Stimulated activated CD4-positive, alpha-beta T cell treated with anti-CD3 and anti-CD28 coated beads, Interleukin-2, amount 100 ng/mL, for 4 hours (primary cell): Measurements from ENCODE around the gene NDUFC2.
"Not testable (repeated sequence)": the region's sequence is repeated elsewhere in the genome, so short reads cannot be mapped to it uniquely, and the experiment has no call there.

Experiments
- DNase-seq: peaks from one replicate; pipeline ENCODE4 v3.0.0-alpha.2; 2020; ENCODE audit warnings: low read depth

Gene NDUFC2

DNA sequence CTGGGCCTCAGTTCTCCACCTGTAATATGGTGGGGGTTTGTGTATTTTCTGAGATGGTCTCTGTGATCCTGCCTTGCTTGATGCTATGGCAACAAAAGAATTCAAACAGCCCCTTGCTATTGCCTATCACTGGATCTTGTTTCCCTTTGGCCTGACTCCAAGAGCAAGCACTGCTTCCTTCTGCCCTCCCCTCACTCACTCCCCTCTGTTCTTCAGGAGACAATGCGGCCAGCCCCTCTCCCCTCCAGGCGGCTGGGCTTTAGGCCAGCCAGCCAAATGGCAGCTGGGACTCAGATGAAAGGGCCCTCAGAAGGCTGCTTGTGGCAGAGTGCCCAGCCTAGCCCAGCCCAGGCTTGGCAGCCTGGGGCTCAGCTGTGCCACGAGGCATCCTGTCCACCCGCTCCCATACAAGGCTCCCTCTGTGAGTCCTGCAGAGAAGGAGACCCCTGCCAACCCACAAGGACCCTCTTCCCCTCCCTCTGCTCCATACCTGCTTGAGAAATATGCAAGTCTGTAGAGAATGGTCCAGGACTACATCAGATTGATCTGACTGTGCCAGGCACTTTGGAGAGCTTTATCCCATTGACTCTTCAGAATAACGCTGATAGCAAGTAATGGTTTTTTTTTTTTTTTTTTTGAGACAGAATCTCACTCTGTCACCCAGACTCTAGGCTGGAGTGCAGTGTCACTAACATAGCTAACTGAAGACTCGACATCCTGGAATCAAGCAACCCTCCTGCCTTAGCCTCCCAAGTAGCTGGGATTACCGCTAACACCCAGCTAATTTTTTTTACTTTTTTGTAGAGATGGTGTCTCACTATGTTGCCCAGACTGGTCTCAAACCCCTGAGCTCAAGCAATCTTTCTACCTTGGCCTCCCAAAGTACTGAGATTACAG is 49.0 kb downstream of the NDUFC2 start:
- DNase-seq = no peak

DNA sequence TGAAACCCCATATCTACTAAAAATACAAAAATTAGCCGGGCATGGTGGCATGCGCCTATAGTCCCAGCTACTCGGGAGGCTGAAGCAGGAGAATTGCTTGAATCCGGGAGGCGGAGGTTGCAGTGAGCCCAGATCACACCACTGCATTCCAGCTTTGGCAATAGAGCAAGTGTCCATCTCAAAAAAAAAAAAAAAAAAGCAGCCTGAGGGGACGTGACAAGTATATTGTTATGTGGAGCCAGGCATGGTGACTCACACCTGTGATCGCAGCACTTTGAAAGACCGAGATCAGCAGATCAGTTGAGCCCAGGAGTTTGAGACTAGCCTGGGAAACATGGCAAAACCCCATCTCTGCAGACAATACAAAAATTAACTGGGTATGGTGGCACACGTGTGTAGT is 51.2 kb downstream of the NDUFC2 start:
- DNase-seq = not testable (repeated sequence)

DNA sequence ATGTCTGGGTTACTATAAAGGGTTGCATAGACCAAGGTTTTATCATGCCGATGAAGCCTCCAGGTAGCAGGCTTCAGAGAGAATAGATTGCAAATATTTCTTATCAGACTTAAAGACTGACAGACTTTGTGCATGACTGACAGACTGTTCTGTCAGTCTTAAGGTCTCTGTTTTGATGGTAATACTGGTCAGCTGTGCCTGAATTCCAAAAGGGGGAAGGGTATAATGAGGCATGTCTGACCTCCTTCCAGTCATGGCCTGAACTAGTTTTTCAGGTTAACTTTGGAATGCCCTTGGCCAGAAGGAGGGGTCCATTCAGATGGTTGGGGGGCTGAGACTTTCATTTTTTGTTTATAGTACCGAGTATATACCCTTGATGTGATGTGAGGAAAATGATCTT is 51.9 kb downstream of the NDUFC2 start:
- DNase-seq = no peak

DNA sequence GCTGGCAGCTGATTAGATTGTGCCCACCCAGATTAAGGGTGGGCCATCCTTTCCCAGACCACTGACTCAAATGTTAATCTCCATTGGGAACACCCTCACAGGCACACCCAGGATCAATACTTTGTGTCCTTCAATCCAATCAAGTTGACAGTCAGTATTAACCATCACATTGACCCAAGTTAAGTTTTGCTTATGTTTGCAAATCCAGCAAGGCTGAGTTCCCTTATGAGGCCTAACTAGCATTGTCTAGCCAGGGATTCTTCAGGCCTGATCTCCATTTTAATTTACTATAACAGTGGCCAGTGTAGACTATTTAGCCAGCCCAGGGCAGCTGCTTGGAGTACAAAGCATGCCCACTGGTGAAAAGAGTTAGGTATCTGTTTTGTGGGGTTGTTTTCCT is 54.3 kb downstream of the NDUFC2 start:
- DNase-seq = no peak

DNA sequence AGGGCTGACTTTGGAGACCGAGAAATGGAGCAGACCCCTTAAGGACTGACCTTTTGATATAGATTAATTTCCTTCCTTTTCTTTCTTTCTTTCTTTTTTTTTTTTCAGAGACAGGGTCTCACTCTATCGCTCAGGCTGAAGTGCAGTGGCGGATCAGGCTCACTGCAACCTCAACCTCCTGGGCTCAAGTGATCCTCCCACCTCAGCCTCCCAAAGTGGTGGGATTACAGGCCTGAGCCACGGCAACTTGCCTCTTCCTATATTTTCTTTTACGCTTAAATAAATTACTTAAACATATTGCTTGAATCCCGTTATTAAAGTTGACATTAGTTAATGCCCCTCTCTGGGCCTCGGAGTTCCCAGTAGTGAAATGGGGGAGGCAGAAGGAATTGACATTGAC is 56.2 kb downstream of the NDUFC2 start:
- DNase-seq = no peak

DNA sequence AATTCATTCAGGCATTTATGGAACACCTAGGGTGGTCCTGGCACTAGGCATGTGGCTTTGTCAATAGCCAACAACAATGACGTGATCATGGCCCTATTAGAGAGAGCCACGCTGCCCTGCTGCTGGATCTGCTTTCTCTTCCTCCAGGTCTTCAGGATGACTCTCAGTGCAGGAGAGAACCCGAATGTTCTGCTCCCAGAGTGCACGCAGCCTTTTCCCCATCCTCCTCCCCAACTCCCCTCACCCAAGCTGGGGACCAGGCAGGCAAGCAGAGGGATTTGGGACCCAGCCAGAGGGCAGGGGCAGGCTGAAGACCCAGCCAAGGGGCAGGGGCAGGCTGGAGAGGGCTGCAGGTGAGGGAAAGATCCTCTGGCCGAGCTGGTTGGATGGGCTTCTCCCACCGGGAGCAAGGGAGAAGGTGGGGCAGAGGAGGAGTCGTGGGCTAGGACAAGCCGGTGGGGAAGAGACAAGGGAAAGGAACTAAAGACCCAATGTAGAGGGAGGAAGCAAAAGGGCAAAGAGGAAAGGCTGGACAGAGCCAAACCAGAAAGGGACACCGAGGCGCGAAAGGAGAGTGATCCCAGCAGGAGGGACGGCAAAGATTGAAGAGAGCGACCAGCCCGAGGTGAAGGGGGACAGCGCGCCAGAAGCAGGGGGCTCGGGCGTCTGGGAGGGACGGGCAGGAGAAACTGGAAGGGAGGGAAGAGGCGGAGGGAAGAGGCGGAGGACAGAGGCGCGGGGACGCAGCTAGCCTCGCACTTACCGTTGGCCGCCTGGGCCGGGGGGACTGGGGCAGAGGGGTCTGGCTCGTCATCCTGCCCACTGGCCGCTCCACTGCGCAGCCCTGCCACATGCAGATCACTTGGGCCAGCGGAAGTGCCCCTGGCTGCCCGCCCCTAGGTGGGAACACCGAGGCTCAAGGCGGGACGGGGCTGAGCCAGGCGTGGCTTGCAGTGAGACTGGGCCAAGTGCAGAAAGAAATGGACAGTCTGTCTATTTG is 57.0 kb downstream of the NDUFC2 start, which contains the start of gene KCTD14:
Gene KCTD14 (minus strand): TSS at position 880 of the 1,000 bp plus-strand sequence. CDS start 27 bp downstream, at position 853.
- DNase-seq = no peak

DNA sequence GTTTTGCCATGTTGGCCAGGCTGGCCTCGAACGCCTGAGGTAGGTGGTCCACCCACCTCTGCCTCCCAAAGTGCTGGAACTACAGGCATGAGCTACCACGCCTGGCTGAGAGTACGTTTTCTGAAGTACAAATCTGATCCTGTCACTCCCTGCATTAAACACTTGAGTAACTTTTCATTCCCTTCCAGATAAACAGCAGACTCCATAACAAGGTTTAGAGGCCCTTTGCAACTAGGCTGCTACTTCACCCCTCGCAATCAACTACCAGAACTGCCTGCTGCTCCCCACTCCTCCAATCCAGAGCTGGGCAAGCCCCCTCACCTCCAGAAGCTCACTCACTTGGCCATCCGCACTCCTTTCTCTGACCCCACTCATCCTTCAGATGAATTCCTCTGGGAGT is 58.1 kb downstream of the NDUFC2 start:
- no peak for DNase-seq

DNA sequence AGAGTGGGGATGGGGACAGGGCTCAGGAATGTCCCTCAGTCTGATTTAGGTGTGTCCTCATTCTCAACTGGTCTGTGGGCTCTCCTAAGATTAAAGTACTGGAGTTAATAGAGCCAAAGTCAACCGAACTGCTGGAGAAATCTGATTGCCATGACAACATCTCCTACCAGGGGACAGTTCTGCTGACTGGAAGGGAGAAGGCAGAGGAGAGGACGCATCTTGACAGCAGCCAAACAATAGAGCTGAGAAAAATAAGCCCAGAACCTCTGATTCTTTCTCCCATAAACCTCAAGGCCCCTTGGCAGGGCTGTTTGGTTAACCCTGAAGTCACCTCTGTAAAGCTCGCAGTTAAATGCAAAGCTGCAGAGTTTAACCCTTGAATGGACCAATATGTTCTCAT is 59.4 kb downstream of the NDUFC2 start:
- DNase-seq = no peak

DNA sequence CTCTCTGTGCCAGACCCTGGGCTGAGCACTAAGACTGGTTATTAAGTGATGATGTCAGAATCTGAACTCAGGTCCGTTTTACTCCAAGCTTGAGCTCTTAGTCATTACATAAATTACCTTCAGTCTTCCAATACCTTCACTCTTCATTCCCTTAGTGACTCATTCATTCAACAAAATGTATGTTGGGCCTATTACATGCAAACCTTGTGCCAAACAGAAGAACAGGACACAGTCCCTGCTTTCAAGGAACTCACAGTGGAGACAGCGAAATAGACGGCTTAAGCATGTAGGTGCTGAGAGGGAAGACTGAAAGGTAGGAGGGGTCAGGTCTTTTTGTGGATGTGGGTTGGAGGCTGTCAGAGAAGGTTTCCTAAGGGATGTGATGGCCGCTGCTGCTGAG is 59.9 kb downstream of the NDUFC2 start:
- no peak for DNase-seq
